WI38 (cell line): ENCODE data around the gene TAP2.

Experiments
- H3K4me3 ChIP-seq: 2 replicates; pipeline ENCODE4 v1.5.1; 2011; ENCODE audit warnings: low read depth, mild to moderate bottlenecking, control low read depth, low read length
- TF ChIP-seq, protein P1 (sequence below): IDR thresholded peaks from 2 replicates; pipeline ENCODE4 v1.5.1; 2012; ENCODE audit warnings: low read depth, mild to moderate bottlenecking, control low read depth, low read length

Gene TAP2

DNA sequence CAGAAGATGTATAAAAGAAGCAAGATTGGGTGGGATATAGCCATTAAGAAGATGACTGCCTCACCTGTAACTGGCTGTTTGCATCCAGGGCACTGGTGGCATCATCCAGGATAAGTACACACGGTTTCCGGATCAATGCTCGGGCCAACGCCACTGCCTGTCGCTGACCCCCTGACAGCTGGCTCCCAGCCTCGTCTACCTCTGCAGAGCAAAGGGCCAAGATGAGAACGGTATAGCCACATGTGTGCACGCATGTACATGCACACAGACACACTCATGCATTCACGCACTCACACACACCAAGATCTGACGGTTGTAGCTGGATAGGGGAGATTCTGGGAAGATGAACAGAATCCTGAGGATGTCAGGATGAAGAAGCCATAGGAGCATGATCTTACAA, 8.5 kb upstream of the TAP2 start:
- H3K4me3 ChIP-seq, result no peak overlapping the region
- TF ChIP-seq, protein P1, sequence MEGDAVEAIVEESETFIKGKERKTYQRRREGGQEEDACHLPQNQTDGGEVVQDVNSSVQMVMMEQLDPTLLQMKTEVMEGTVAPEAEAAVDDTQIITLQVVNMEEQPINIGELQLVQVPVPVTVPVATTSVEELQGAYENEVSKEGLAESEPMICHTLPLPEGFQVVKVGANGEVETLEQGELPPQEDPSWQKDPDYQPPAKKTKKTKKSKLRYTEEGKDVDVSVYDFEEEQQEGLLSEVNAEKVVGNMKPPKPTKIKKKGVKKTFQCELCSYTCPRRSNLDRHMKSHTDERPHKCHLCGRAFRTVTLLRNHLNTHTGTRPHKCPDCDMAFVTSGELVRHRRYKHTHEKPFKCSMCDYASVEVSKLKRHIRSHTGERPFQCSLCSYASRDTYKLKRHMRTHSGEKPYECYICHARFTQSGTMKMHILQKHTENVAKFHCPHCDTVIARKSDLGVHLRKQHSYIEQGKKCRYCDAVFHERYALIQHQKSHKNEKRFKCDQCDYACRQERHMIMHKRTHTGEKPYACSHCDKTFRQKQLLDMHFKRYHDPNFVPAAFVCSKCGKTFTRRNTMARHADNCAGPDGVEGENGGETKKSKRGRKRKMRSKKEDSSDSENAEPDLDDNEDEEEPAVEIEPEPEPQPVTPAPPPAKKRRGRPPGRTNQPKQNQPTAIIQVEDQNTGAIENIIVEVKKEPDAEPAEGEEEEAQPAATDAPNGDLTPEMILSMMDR, result no peak

DNA sequence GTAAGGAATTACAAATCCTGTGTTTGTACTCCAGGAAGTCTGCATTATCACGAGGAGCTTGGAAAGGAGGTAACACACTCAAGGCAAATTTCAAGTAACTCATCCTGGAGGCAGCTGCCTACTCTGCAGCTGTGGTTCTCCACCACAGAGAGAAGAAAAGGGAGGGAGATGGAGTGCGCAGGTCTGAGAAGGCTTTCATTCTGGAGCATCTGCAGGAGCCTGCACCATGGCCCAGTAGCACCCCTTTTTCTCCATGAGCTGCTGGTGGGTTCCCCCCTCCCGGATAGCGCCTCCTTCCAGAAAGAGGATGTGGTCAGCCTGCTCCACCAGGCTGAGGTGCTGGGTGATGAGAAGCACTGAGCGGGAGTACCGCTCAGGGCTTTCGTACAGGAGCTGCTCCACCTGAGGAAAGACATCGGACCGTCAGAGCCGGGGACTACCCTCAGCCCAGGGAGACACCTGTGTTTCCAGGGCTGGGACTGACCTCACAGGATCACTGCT, 6.9 kb upstream of the TAP2 start:
- no peak overlapping the region for H3K4me3 ChIP-seq
- TF ChIP-seq, protein P1, result no peak

DNA sequence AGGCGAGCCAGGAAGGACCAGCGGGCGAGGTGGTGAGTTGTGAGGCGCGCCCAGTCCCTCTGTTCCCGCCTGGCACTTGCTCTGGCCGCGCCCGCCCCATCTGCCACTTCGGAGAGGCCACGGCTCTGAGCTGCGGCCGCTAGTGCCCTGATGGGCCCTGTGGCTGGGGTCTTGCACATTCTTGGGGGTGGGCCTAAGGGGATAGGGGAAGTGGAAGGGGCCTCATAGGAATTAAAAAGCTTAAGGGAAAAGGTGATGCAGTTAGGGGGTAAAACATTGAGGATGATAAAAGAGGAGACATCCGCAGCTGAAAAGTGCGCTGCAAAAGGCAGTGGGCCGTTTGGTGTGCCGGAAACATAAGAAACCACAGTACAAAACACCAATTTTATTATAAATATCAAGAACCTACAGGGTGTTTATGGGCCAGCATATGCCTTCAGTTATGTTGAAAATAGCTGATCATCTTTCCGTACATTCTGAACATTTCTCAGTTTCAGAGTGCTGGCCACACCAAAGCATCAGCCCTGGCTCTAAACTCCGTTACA, 6.4 kb upstream of the TAP2 start:
- peak overlapping the region; percentile 92; the same call in 1 of the 2 replicates for H3K4me3 ChIP-seq
- TF ChIP-seq, protein P1, result no peak

DNA sequence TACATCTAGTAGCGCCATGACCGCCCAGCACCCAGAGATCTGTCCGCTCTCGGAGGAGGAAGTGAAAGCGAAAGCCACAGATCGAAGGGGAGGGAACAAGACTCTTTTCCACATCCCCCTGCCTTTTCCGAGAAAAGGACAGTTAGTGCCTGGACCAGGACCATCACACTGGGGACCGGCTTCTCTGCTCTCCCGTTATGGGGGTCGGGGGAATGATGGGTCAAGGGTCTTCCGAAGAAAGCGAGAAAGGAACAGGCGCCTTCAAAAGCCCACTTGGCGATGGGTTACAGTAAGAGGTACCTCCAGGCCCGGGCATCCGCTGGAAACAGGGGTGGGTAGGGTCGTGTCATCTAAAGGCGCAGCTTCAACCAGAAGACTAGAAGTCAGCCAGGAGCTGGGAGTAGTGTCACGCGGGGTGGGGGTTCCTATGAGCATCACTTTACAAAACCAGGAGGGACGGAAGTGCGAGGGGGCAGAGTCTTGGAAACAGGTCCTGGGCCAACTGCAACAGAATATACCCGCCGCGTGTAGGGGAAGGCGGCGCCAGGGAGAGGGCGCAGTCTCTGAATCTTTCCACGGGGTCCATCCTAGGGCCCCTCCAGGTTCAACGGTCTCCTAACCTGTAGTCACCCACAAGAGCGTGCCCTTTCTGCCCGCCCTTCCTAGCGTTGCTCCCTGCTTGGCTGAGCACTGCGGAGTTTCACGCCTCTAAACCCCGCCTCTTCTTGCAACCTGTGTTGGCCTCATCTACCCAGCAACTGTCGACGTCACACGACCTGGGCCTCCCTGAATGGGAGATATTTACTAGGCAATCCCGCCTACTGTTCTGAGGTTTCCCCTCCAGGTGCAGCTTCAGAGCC, 5.7 kb upstream of the TAP2 start, which contains the start of gene PSMB8:
Gene PSMB8, minus strand, starts transcription at position 69 of the 860 bp plus-strand sequence. Its CDS starts 51 bp downstream, at position 18.
- TF ChIP-seq, protein P1, result no peak
- H3K4me3 ChIP-seq, result peak within 1 kb of the TSS; percentile 92

DNA sequence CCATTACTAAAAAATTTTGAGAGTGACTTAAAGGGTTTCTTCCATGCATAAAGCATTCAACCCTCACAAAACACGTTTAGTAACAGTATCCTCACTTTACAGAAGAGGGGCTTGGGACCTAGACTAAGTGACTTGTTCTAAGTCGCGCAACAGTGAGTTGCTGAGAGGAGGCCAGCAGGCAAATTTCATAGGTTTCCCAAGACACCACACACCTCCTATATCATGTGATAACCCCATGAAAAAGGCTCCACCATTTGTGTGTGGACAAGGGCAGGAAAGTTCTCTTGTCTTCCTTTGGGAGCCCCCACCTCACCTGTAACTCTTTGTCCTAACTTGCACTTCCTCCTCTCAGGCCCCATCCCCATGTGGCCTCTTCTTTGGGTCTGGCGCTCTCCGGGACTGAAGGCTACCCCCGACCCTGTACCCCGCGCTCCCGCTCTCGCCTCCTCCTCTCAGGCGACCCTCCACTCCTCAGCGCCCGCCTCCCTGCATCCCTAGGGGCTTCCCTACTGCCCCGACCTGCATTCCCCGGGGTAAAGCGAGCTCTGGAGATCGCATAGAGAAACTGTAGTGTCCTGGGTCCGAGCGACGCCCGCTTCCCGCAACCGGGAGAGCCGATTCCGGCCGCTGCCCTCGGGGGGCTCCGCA, 4.9 kb upstream of the TAP2 start:
- TF ChIP-seq, protein P1, result no peak

DNA sequence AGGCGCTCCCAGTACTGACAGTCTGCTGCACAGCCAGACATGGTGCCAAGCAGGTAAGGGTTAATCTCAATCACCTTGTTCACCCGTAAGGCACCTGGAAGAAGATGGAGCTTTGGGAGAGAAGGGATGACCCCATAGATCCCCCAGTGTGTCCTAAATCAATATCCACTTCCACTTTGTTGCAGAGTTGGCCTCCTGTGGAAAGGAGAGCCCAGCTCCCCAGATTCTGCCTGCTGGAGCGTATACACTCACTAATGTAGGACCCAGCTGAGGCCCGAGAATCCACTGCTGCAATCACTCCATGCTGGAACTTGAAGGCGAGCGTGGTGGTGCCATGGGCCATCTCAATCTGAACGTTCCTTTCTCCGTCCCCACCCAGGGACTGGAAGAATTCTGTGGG, 4.2 kb upstream of the TAP2 start:
- no peak overlapping the region for H3K4me3 ChIP-seq

More for the DNA sequence above, 4.9 kb upstream of the TAP2 start:
- peak overlapping the region; percentile 92 for H3K4me3 ChIP-seq

More for the DNA sequence above, 4.2 kb upstream of the TAP2 start:
- TF ChIP-seq, protein P1, result no peak
